HepG2 (cell line): Measurements from ENCODE around the gene C2orf76. TPM values are rescaled to one million over a fixed set of nuclear protein-coding genes. Genes with fewer than 3 reads are reported as not detected.

ENCODE experiments used
- ATAC-seq: fragments of 200-7000 bp; cut with Tn5 transposase; 3 replicates; pipeline ENCODE4 v1.9.1; 2020; ENCODE audit warnings: mild to moderate bottlenecking, moderate library complexity
- BruUV-seq: library from RNA; stranded (reverse); fragments of 400-500 nt; replicated peaks from 2 replicates; lab custom pipeline; 2021; lab: Mats Ljungman, UMichigan
- CTCF ChIA-PET: fragments of 300-600 bp; formaldehyde crosslinking; extraction: SDS; loops from one replicate; lab custom pipeline; 2021; ENCODE audit warnings: low total read pairs, inconsistent platforms, low intra/inter-chr PET ratio; lab: Yijun Ruan, JAX
- POLR2A ChIA-PET: fragments of 350-600 bp; sonication (Branson Sonifier 250); formaldehyde crosslinking; loops from one replicate; lab custom pipeline; 2020; ENCODE audit warnings: antibody characterized with exemption, inconsistent platforms; lab: Yijun Ruan, JAX
- DNase-seq: peaks from one replicate; pipeline ENCODE4 v3.0.0-alpha.2; 2015; ENCODE audit warnings: low spot score
- FAIRE-seq: peaks from 3 replicates; lab custom pipeline; 2011; peaks lifted over from hg19 to GRCh38; lab: Jason Lieb, UNC
- H2AFZ ChIP-seq: one replicate; pipeline ENCODE4 v1.6.1; 2011; ENCODE audit warnings: low read length, inconsistent platforms
- H3K27ac ChIP-seq: fragments of 300-600 bp; 3 replicates; pipeline ENCODE4 v1.8.0; 2011; ENCODE audit warnings: mixed run types, mild to moderate bottlenecking, mixed read lengths, low read length, inconsistent platforms; ENCODE audit not compliant: insufficient read depth; ENCODE audit errors: extremely low read length
- H3K27me3 ChIP-seq, 2 experiments: fragments of 200-600 bp in 1 of 2; 2 replicates in 1 of 2; 3 replicates in 1 of 2; pipeline versions ENCODE4 v1.6.0 to v1.8.0; 2011; ENCODE audit warnings: low read length in 2 of 2, mild to moderate bottlenecking in 2 of 2, moderate library complexity in 2 of 2, inconsistent platforms in 1 of 2; ENCODE audit not compliant: insufficient read depth in 2 of 2, control insufficient read depth in 1 of 2
- H3K36me3 ChIP-seq, 2 experiments: fragments of 200-600 bp in 1 of 2; replicated peaks in 1 of 2; 2 replicates in 1 of 2; 3 replicates in 1 of 2; pipeline versions ENCODE4 v1.5.1 to v1.8.0; 2011; ENCODE audit warnings: low read length in 2 of 2, inconsistent platforms in 1 of 2; ENCODE audit not compliant: insufficient read depth in 2 of 2, control insufficient read depth in 1 of 2
- H3K4me1 ChIP-seq: 2 replicates; pipeline ENCODE4 v1.5.1; 2012; ENCODE audit warnings: low read length, inconsistent platforms; ENCODE audit not compliant: insufficient read depth
- H3K4me2 ChIP-seq: 2 replicates; pipeline ENCODE4 v1.6.0; 2011; ENCODE audit warnings: low read depth, low read length, inconsistent platforms
- H3K4me3 ChIP-seq, 3 experiments: fragments of 200-600 bp in 1 of 3; sonication (generic), shearing (Covaris generic) in 1 of 3; replicated peaks in 1 of 3; 2 replicates each; pipeline ENCODE4 v1.5.1; 2011 to 2016; ENCODE audit warnings: low read length in 3 of 3, inconsistent platforms in 2 of 3, low read depth in 2 of 3, mild to moderate bottlenecking in 2 of 3, control low read depth in 1 of 3, mixed read lengths in 1 of 3; ENCODE audit not compliant: insufficient read depth in 1 of 3
- H3K79me2 ChIP-seq: one replicate; pipeline ENCODE4 v1.6.1; 2011; ENCODE audit warnings: low read length, inconsistent platforms; ENCODE audit not compliant: insufficient read depth
- H3K9ac ChIP-seq: 2 replicates; pipeline ENCODE4 v1.6.0; 2011; ENCODE audit warnings: mild to moderate bottlenecking, low read depth, low read length, inconsistent platforms; ENCODE audit not compliant: insufficient read depth
- H3K9me3 ChIP-seq: 2 replicates; pipeline ENCODE4 v1.5.1; 2012; ENCODE audit warnings: mild to moderate bottlenecking, low read length
- H4K20me1 ChIP-seq: 2 replicates; pipeline ENCODE4 v1.6.0; 2011; ENCODE audit warnings: inconsistent platforms, mild to moderate bottlenecking, low read length, moderate library complexity; ENCODE audit not compliant: insufficient read depth
- HCFC1 ChIP-seq: fragments of 150-350 bp; IDR thresholded peaks from 2 replicates; pipeline ENCODE4 v1.6.1; 2014; ENCODE audit warnings: low read depth, low read length
- ISL2 ChIP-seq: sonication (generic); formaldehyde crosslinking; IDR thresholded peaks from 2 replicates; pipeline ENCODE4 v1.5.0; 2020; ENCODE audit warnings: missing genetic modification reagents
- ZNF318 ChIP-seq: sonication (generic); formaldehyde crosslinking; IDR thresholded peaks from 2 replicates; pipeline ENCODE4 v1.4.0; 2020; ENCODE audit warnings: mild to moderate bottlenecking, missing genetic modification reagents
- whole genome bisulfite sequencing: methylation state at CpG from one replicate; pipeline ENCODE4 v1.1.6; 2017; ENCODE audit warnings: low lambda C conversion rate; 5-methylcytosine and 5-hydroxymethylcytosine counted together
- in situ Hi-C: cut with HindIII; loops from 2 replicates; pipeline ENCODE4 v1.10.0; 2017; ENCODE audit warnings: low pct_unique_long_range_greater_than_20kb; ENCODE audit not compliant: extremely low pct_ligation_motif_present
- intact Hi-C: fragments of 100-400 bp; cut with micrococcal nuclease; formaldehyde crosslinking; loops from one replicate; pipeline ENCODE4 v1.10.0; 2022; ENCODE audit not compliant: unreplicated experiment
- polyA plus RNA-seq, 8 experiments: library from polyadenylated mRNA; depleted of rRNA in 3 of 8; stranded (reverse) in 7 of 8; unstranded in 1 of 8; fragments of >200 nt; fragmentation: Illumina TruSeq in 4 of 8; extraction: Trizol in 4 of 8; gene quantifications; 2 replicates each; pipeline versions ENCODE4 v1.2.1 to v1.2.3, GENCODE V29; 2011 to 2016; ENCODE audit warnings: low read depth in 4 of 8, missing spikeins in 1 of 8, mixed read lengths in 1 of 8; ENCODE audit not compliant: insufficient read depth in 1 of 8
- total RNA-seq, 5 experiments: library from RNA; depleted of rRNA; stranded (reverse); fragments of >200 nt; fragmentation: Illumina TruSeq; extraction: Trizol; gene quantifications; 2 replicates each; pipeline ENCODE4 v1.2.3, GENCODE V29; 2016; ENCODE audit warnings: low read depth in 1 of 5

The C2orf76 gene
- total and polyA plus RNA-seq, 2 of the 13 experiments (the other 11 are each of a cell fraction or from before 2014, with no cell fraction given), result 7.7 to 8.5 TPM

GRCh38 chr2:119338272-119338671 lies 28.4 kb downstream of the C2orf76 start (continued):
- TF ChIP-seq ZNF318 (no peak), HCFC1 (no peak)

GRCh38 chr2:119337749-119338148 lies 28.9 kb downstream of the C2orf76 start:
- Histone ChIP-seq H3K27ac (no peak overlapping the region), H3K9ac (no peak overlapping the region), H3K79me2 (no peaks in the 10 kb centered on the region), H3K9me3 (no peaks in the 10 kb centered on the region), H3K4me2 (no peak overlapping the region), H3K36me3 (no peaks in the 10 kb centered on the region), H3K4me1 (no peaks in the 10 kb centered on the region), H3K27me3 (no peaks in the 10 kb centered on the region), H4K20me1 (no peaks in the 10 kb centered on the region), H2AFZ (no peak overlapping the region), H3K4me3 (no peak overlapping the region)
- no peak for DNase-seq
- ATAC-seq, result no peak
- no TSS peak for BruUV-seq
- WGBS, result 86% methylated on average over 2 of the region's 2 CpGs
- CTCF ChIA-PET, result no interaction called here
- TF ChIP-seq ISL2 (CRISPR knock-in tag), result no peak
- POLR2A ChIA-PET, result no interaction called here
- FAIRE-seq, result no peak
- intact Hi-C loops (no loop called here), in situ Hi-C loops (no loop called here)
